Left lung (tissue), 10 donors: ENCODE data around the gene MAP4K3. TPM values are rescaled to one million over a fixed set of nuclear protein-coding genes. Genes with fewer than 3 reads are reported as not detected.

ENCODE experiments used
- ATAC-seq: fragments of 200-7000 bp; cut with Tn5 transposase; one replicate; pipeline ENCODE4 v1.9.1; 2020; ENCODE audit warnings: moderate library complexity
- DNase-seq, 4 donors: peaks; one replicate each; pipeline ENCODE4 v3.0.0-alpha.2; 2013 to 2020
- H3K27ac ChIP-seq, 2 donors: fragments of 200-600 bp; sonication (generic) in 1 of 2; one replicate each; pipeline versions ENCODE4 v1.5.0 to v1.8.0; 2020 to 2021
- H3K27me3 ChIP-seq, 2 donors: fragments of 200-600 bp; sonication (generic) in 1 of 2; one replicate each; pipeline versions ENCODE4 v1.5.0 to v1.8.0; 2020 to 2021
- H3K36me3 ChIP-seq, 2 donors: fragments of 200-600 bp; sonication (generic) in 1 of 2; one replicate each; pipeline versions ENCODE4 v1.5.0 to v1.8.0; 2020 to 2021
- H3K4me1 ChIP-seq, 2 donors: fragments of 200-600 bp; one replicate each; pipeline ENCODE4 v1.8.0; 2021
- H3K4me3 ChIP-seq, 2 donors: fragments of 200-600 bp; sonication (generic) in 1 of 2; one replicate each; pipeline versions ENCODE4 v1.5.0 to v1.8.0; 2020 to 2021; ENCODE audit warnings: mild to moderate bottlenecking in 1 of 2
- H3K9me3 ChIP-seq, 2 donors: fragments of 200-600 bp; sonication (generic) in 1 of 2; one replicate each; pipeline versions ENCODE4 v1.5.0 to v1.8.0; 2020 to 2021
- CTCF ChIP-seq, 2 donors: fragments of 200-600 bp; sonication (generic) in 1 of 2; IDR thresholded peaks; one replicate each; pipeline versions ENCODE4 v1.5.0 to v1.8.0; 2021; ENCODE audit warnings: antibody characterized with exemption in 2 of 2
- intact Hi-C, 2 donors: fragments of 100-400 bp; cut with DNase I; formaldehyde crosslinking; loops; one replicate each; pipeline versions ENCODE4 v1.11.2 to v1.14.2; 2022
- polyA plus RNA-seq, 6 donors: library from polyadenylated mRNA; unstranded; fragments of 120-200 nt; gene quantifications; one replicate each; pipeline ENCODE4 v1.2.1, GENCODE V29; 2013; ENCODE audit not compliant: insufficient read length in 6 of 6
- total RNA-seq, 2 donors: library from RNA; stranded (reverse); fragmentation: NEBNext Ultra II Directional; extraction: Animal tissue kit (Norgen Biotek cat#: 25700); gene quantifications; one replicate each; pipeline ENCODE4 v1.2.1, GENCODE V29; 2021
- donor health status: DM: no; HTN: yes; CAD: no.
- donor health status: DM: no; HTN: no; CAD: no.

The MAP4K3 gene
- total and polyA plus RNA-seq, 8 donors = 26.0 to 74.5 (median 61.4) TPM

DNA sequence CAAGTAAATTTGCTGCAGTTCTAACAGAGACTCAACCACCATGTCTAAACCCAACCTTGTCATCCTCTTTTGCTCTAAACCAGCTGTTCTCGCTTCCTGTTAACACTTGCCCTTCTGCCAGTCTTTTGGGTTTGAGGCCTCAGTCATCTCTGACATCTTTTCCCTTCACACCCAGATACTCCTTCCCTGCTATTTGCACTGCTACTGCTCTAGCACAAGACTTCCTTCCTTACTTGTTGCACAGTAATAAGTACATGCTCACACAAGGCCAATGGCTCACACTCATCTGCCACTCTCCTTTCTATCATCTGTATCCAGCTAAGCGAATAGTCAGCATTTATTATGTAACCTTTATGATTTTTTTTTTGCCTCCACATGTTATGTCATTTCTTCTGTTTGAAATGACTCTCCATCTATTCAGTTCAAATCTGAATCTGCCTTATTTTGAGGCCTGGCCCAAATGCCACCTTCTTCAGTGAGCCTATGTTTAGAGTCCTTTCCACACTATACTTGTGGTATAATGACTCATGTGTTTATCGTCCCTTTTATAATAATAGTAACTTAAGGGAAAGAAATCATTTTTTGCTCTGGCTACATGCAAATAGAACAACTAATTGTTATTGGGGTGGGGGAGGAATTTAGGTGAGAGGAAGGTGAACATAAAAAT, 170.8 kb downstream of the MAP4K3 start:
- intact Hi-C loops = no loop called here
- ATAC-seq = no peak
- H3K27ac ChIP-seq = no peak overlapping the region
- H3K4me1 ChIP-seq = no peaks in the 10 kb centered on the region
- no peak overlapping the region for H3K4me3 ChIP-seq
- no peak for TF ChIP-seq CTCF (IDR thresholded peaks at IDR 0.05)
- DNase-seq = no peak
- no peaks in the 10 kb centered on the region for H3K27me3 ChIP-seq
- H3K9me3 ChIP-seq = no peaks in the 10 kb centered on the region
- peaks cover 0 to 28% of the 10 kb centered on the region in 2 donors for H3K36me3 ChIP-seq

GRCh38 chr2:39265315-39265714, 171.8 kb downstream of the MAP4K3 start:
- DNase-seq = no peak
- intact Hi-C loops = no loop called here

DNA sequence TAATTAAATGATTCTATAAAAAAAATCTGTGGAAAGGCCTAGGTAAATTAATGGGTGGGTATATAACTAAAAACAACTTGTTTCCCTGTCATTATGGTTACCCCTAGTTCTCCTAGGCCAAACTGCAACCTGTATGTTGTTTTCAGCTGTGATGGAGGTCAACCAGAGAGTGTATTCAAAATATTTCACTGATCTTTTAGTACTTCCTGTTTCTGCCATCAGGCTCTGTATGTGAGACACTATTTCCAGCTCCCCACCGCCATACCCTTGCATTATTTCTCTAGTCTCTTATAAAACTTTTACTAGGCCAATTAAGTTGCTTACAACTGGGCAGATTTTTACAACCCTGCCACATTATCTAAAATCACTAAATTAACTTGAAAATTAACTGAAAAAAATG, 172.4 kb downstream of the MAP4K3 start:
- no peak for TF ChIP-seq CTCF (IDR thresholded peaks at IDR 0.05)
- no peak overlapping the region for H3K27ac ChIP-seq
- H3K4me3 ChIP-seq = no peak overlapping the region
- peaks cover 0 to 36% of the 10 kb centered on the region in 2 donors for H3K36me3 ChIP-seq
- DNase-seq = no peak
- no peaks in the 10 kb centered on the region for H3K4me1 ChIP-seq
- ATAC-seq = no peak
- H3K9me3 ChIP-seq = no peaks in the 10 kb centered on the region
- no peaks in the 10 kb centered on the region for H3K27me3 ChIP-seq
- intact Hi-C loops = no loop called here

More at GRCh38 chr2:39265315-39265714, 171.8 kb downstream of the MAP4K3 start:
- Histone ChIP-seq H3K27ac (no peak overlapping the region), H3K27me3 (no peaks in the 10 kb centered on the region), H3K4me1 (no peaks in the 10 kb centered on the region), H3K36me3 (peaks cover 0 to 31% of the 10 kb centered on the region in 2 donors), H3K9me3 (no peaks in the 10 kb centered on the region), H3K4me3 (no peak overlapping the region)
- ATAC-seq = no peak
- TF ChIP-seq CTCF (IDR thresholded peaks at IDR 0.05) = no peak

DNA sequence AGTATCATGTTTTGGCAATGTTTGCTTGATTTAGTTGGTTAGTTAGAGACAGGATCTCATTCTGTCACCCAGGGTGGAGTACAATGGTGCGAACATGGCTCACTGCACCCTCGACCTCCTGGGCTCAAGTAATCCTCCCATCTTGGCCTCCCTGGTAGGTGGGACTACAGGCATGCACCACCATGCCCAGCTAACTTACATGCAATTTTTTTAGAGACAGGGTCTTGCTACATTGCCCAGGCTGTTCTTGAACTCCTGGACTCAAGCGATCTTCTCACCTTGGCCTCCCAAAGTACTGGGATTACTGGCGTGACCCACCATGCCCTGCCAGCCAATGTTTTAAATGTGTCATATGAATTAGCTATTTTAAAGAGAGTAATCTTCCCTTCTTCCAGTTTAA, 177.0 kb downstream of the MAP4K3 start:
- peaks cover 0 to 75% of the 10 kb centered on the region in 2 donors for H3K36me3 ChIP-seq
- no peaks in the 10 kb centered on the region for H3K27me3 ChIP-seq
- intact Hi-C loops = no loop called here
- TF ChIP-seq CTCF (IDR thresholded peaks at IDR 0.05) = no peak
- H3K9me3 ChIP-seq = no peaks in the 10 kb centered on the region
- ATAC-seq (no peak), DNase-seq (no peak)
- H3K27ac ChIP-seq = no peak overlapping the region
- no peak overlapping the region for H3K4me3 ChIP-seq
- no peaks in the 10 kb centered on the region for H3K4me1 ChIP-seq

- no peak overlapping the region for H3K4me3 ChIP-seq
- no peak for TF ChIP-seq CTCF (IDR thresholded peaks at IDR 0.05)
Measured at GRCh38 chr2:39256040-39256439, 181.0 kb downstream of the MAP4K3 start.

More at GRCh38 chr2:39256040-39256439, 181.0 kb downstream of the MAP4K3 start:
- Histone ChIP-seq H3K27me3 (no peaks in the 10 kb centered on the region), H3K36me3 (peaks cover 0 to 88% of the 10 kb centered on the region in 2 donors), H3K4me1 (no peaks in the 10 kb centered on the region), H3K27ac (no peak overlapping the region), H3K9me3 (no peaks in the 10 kb centered on the region)
- no peak for DNase-seq
- no peak for ATAC-seq
- intact Hi-C loops = no loop called here
